Measurements from ENCODE around the gene IER5L.
"Not testable (repeated sequence)": the region's sequence is repeated elsewhere in the genome, so short reads cannot be mapped to it uniquely, and the experiment has no call there.

Gene IER5L

GRCh38 chr9:129182122-129182521 is 4.1 kb upstream of the IER5L start:
- no peak for DNase-seq

- no peak for DNase-seq
Observed at GRCh38 chr9:129181246-129181645, 3.2 kb upstream of the IER5L start.

- no peak for DNase-seq
Observed at GRCh38 chr9:129178568-129179382, 714 bp upstream of the IER5L start.

- no peak for DNase-seq
Observed at GRCh38 chr9:129177443-129177790, 644 bp downstream of the IER5L start.

GRCh38 chr9:129176701-129177442 is 1.2 kb downstream of the IER5L start:
- DNase-seq: peak; percentile 83

GRCh38 chr9:129175825-129176633 is 2.0 kb downstream of the IER5L start:
- DNase-seq: peak; percentile 93

- no peak for DNase-seq
Observed at GRCh38 chr9:129175515-129175824, 2.6 kb downstream of the IER5L start.

GRCh38 chr9:129174724-129175514 is 3.1 kb downstream of the IER5L start:
- DNase-seq: peak; percentile 91

- peak; percentile 88 for DNase-seq
Observed at GRCh38 chr9:129174102-129174723, 3.8 kb downstream of the IER5L start.

GRCh38 chr9:129173296-129174101 is 4.6 kb downstream of the IER5L start:
- DNase-seq: no peak

- DNase-seq: no peak
Observed at GRCh38 chr9:129172816-129173215, 5.2 kb downstream of the IER5L start.

GRCh38 chr9:129171993-129172751 is 5.9 kb downstream of the IER5L start:
- DNase-seq: no peak

GRCh38 chr9:129170229-129170628 is 7.8 kb downstream of the IER5L start:
- DNase-seq: no peak

GRCh38 chr9:129166623-129167557 is 11.2 kb downstream of the IER5L start:
- DNase-seq: peak; percentile 55

GRCh38 chr9:129165198-129165597 is 12.9 kb downstream of the IER5L start:
- no peak for DNase-seq

GRCh38 chr9:129164246-129164930 is 13.7 kb downstream of the IER5L start:
- no peak for DNase-seq

GRCh38 chr9:129163753-129164152 is 14.3 kb downstream of the IER5L start:
- no peak for DNase-seq

- not testable (repeated sequence) for DNase-seq
Observed at GRCh38 chr9:129163198-129163670, 14.8 kb downstream of the IER5L start.

All from right kidney (tissue), 1 donor.